Measurements from ENCODE around the gene ZNF385A.

The ZNF385A gene

GRCh38 chr12:54350743-54351142 lies 33.8 kb downstream of the ZNF385A start:
- no peaks in the 10 kb centered on the region for H3K9me2 ChIP-seq (replicated peaks; ENCODE audit: control insufficient read depth, low read length)
- TF ChIP-seq CTCF (IDR thresholded peaks at IDR 0.05; ENCODE audit: low read depth, low read length, poor library complexity, severe bottlenecking) (no peak), EZH2phosphoT487 (IDR thresholded peaks at IDR 0.05; ENCODE audit: borderline replicate concordance, low read length) (no peak)
- no peaks in the 10 kb centered on the region for H3K79me2 ChIP-seq (ENCODE audit: control insufficient read depth, low read length)
- H3K4me3 ChIP-seq (ENCODE audit: low read length) = no peak overlapping the region
- H4K20me1 ChIP-seq (ENCODE audit: control insufficient read depth, insufficient read depth, low read depth, low read length) = no peaks in the 10 kb centered on the region
- peaks cover 9% of the 10 kb centered on the region; the same call in 1 of the 2 replicates for H3F3A ChIP-seq (ENCODE audit: control insufficient read depth, insufficient read depth)
- no peak overlapping the region for H3K4me2 ChIP-seq (ENCODE audit: low read length)
- H3K36me3 ChIP-seq (ENCODE audit: control insufficient read depth, low read length) = peaks cover 42% of the 10 kb centered on the region
- no peak overlapping the region for H3K27ac ChIP-seq (ENCODE audit: low read depth, low read length)
- H3K4me1 ChIP-seq (ENCODE audit: control insufficient read depth, low read length) = peaks cover 46% of the 10 kb centered on the region
- H3K9me3 ChIP-seq (ENCODE audit: control insufficient read depth, insufficient read depth, low read length) = no peaks in the 10 kb centered on the region
- H3K27me3 ChIP-seq (ENCODE audit: control insufficient read depth, low read length) = no peaks in the 10 kb centered on the region

- Histone ChIP-seq H4K20me1 (ENCODE audit: control insufficient read depth, insufficient read depth, low read depth, low read length) (no peaks in the 10 kb centered on the region), H3K27ac (ENCODE audit: low read depth, low read length) (no peak overlapping the region), H3K36me3 (ENCODE audit: control insufficient read depth, low read length) (peaks cover 48% of the 10 kb centered on the region), H3K9me2 (replicated peaks; ENCODE audit: control insufficient read depth, low read length) (no peaks in the 10 kb centered on the region), H3K79me2 (ENCODE audit: control insufficient read depth, low read length) (no peaks in the 10 kb centered on the region), H3K9me3 (ENCODE audit: control insufficient read depth, insufficient read depth, low read length) (no peaks in the 10 kb centered on the region), H3K4me1 (ENCODE audit: control insufficient read depth, low read length) (peaks cover 53% of the 10 kb centered on the region), H3K4me2 (ENCODE audit: low read length) (no peak overlapping the region), H3F3A (ENCODE audit: control insufficient read depth, insufficient read depth) (peaks cover 9% of the 10 kb centered on the region; the same call in 1 of the 2 replicates), H3K4me3 (ENCODE audit: low read length) (no peak overlapping the region), H3K27me3 (ENCODE audit: control insufficient read depth, low read length) (no peaks in the 10 kb centered on the region)
- no peak for TF ChIP-seq EZH2phosphoT487 (IDR thresholded peaks at IDR 0.05; ENCODE audit: borderline replicate concordance, low read length)
- TF ChIP-seq CTCF (IDR thresholded peaks at IDR 0.05; ENCODE audit: low read depth, low read length, poor library complexity, severe bottlenecking) = no peak
These were observed 34.9 kb downstream of the ZNF385A start for GRCh38 chr12:54349679-54350078.

- Histone ChIP-seq H3K4me2 (ENCODE audit: low read length) (no peak overlapping the region), H3K27me3 (ENCODE audit: control insufficient read depth, low read length) (no peaks in the 10 kb centered on the region), H3K79me2 (ENCODE audit: control insufficient read depth, low read length) (no peaks in the 10 kb centered on the region), H3K4me1 (ENCODE audit: control insufficient read depth, low read length) (peaks cover 53% of the 10 kb centered on the region), H3K9me2 (replicated peaks; ENCODE audit: control insufficient read depth, low read length) (no peaks in the 10 kb centered on the region), H3K27ac (ENCODE audit: low read depth, low read length) (no peak overlapping the region), H3K36me3 (ENCODE audit: control insufficient read depth, low read length) (peaks cover 49% of the 10 kb centered on the region), H3K9me3 (ENCODE audit: control insufficient read depth, insufficient read depth, low read length) (no peaks in the 10 kb centered on the region), H3F3A (ENCODE audit: control insufficient read depth, insufficient read depth) (peaks cover 9% of the 10 kb centered on the region; the same call in 1 of the 2 replicates), H3K4me3 (ENCODE audit: low read length) (no peak overlapping the region), H4K20me1 (ENCODE audit: control insufficient read depth, insufficient read depth, low read depth, low read length) (no peaks in the 10 kb centered on the region)
- TF ChIP-seq EZH2phosphoT487 (IDR thresholded peaks at IDR 0.05; ENCODE audit: borderline replicate concordance, low read length) = no peak
- no peak for TF ChIP-seq CTCF (IDR thresholded peaks at IDR 0.05; ENCODE audit: low read depth, low read length, poor library complexity, severe bottlenecking)
These were observed 35.5 kb downstream of the ZNF385A start for GRCh38 chr12:54349036-54349435.

All from DOHH2 (cell line).